Thoracic aorta (tissue), 2 donors: ENCODE data around the gene PSEN1. TPM values are rescaled to one million over a fixed set of nuclear protein-coding genes. Genes with fewer than 3 reads are reported as not detected.
"Not testable (repeated sequence)": the region's sequence is repeated elsewhere in the genome, so short reads cannot be mapped to it uniquely, and the experiment has no call there.

Experiments
- ATAC-seq: fragments of 150-250 bp; one replicate; pipeline ENCODE4 v1.8.0; 2017; ENCODE audit warnings: low read depth; ENCODE audit not compliant: insufficient number of reproducible peaks, low FRiP score
- DNase-seq: peaks from one replicate; pipeline ENCODE4 v3.0.0-alpha.2; 2020; ENCODE audit warnings: low spot score
- H3K27ac ChIP-seq, 2 donors: fragments of 200-600 bp; sonication (generic); 1 replicate in 1 of 2; 2 replicates in 1 of 2; pipeline ENCODE4 v1.5.1; 2016; ENCODE audit warnings: mild to moderate bottlenecking in 2 of 2, moderate library complexity in 2 of 2
- H3K27me3 ChIP-seq: fragments of 200-600 bp; sonication (generic); replicated peaks from 2 replicates; pipeline ENCODE4 v1.6.0; 2016; ENCODE audit warnings: mild to moderate bottlenecking; ENCODE audit not compliant: insufficient read depth
- H3K36me3 ChIP-seq: fragments of 200-600 bp; sonication (generic); one replicate; pipeline ENCODE4 v1.5.1; 2016
- H3K4me1 ChIP-seq, 2 donors: fragments of 200-600 bp; sonication (generic); 1 replicate in 1 of 2; 2 replicates in 1 of 2; pipeline versions ENCODE4 v1.5.1 to v1.6.0; 2016; ENCODE audit warnings: low read depth in 2 of 2, mild to moderate bottlenecking in 1 of 2; ENCODE audit not compliant: control insufficient read depth in 1 of 2
- H3K4me3 ChIP-seq: fragments of 200-600 bp; sonication (generic); 2 replicates; pipeline ENCODE4 v1.5.1; 2016; ENCODE audit warnings: mild to moderate bottlenecking
- H3K9me3 ChIP-seq: fragments of 200-600 bp; sonication (generic); 2 replicates; pipeline ENCODE4 v1.5.1; 2016
- total RNA-seq, 2 donors: library from RNA; depleted of rRNA; stranded (reverse); fragments of >200 nt; gene quantifications; one replicate each; pipeline versions ENCODE4 v1.1.0 to v1.2.3, GENCODE V29; 2016
- TF ChIP-seq, protein P1 (sequence below): fragments of 200-600 bp; sonication (generic); IDR thresholded peaks from one replicate; pipeline ENCODE4 v1.5.1; 2019; ENCODE audit warnings: antibody characterized with exemption

PSEN1 gene
- total RNA-seq, 2 donors from 2014 or later: 35.3 to 47.5 TPM

DNA sequence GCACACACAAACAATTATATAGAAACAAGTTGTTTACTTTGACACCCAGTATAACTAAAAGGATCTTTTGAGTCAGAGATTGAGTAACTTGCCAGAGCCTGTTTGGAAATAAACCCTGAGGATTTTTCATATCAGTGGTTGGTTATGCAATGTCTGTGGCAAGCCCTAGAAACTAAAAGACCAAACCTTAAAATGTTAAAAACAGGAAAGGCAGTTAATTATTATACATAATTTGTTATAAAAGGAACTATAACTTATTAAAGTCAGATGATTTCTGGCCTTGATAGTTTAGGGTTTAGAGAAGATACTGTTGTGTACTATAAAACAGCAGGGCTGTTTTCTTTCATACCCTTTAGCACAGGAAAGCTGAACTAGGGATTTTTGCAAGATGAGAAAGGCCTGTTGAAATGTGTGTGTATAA, 44.1 kb downstream of the PSEN1 start:
- H3K27me3 ChIP-seq: no peaks in the 10 kb centered on the region
- H3K4me3 ChIP-seq: no peak overlapping the region
- ATAC-seq: peak; percentile 43
- H3K9me3 ChIP-seq: no peaks in the 10 kb centered on the region
- H3K36me3 ChIP-seq: peaks cover 6% of the 10 kb centered on the region
- no peaks in the 10 kb centered on the region for H3K4me1 ChIP-seq
- TF ChIP-seq, protein P1, sequence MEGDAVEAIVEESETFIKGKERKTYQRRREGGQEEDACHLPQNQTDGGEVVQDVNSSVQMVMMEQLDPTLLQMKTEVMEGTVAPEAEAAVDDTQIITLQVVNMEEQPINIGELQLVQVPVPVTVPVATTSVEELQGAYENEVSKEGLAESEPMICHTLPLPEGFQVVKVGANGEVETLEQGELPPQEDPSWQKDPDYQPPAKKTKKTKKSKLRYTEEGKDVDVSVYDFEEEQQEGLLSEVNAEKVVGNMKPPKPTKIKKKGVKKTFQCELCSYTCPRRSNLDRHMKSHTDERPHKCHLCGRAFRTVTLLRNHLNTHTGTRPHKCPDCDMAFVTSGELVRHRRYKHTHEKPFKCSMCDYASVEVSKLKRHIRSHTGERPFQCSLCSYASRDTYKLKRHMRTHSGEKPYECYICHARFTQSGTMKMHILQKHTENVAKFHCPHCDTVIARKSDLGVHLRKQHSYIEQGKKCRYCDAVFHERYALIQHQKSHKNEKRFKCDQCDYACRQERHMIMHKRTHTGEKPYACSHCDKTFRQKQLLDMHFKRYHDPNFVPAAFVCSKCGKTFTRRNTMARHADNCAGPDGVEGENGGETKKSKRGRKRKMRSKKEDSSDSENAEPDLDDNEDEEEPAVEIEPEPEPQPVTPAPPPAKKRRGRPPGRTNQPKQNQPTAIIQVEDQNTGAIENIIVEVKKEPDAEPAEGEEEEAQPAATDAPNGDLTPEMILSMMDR: no peak
- peak overlapping the region in 1 of 2 donors; percentile 11 for H3K27ac ChIP-seq
- no peak for DNase-seq

DNA sequence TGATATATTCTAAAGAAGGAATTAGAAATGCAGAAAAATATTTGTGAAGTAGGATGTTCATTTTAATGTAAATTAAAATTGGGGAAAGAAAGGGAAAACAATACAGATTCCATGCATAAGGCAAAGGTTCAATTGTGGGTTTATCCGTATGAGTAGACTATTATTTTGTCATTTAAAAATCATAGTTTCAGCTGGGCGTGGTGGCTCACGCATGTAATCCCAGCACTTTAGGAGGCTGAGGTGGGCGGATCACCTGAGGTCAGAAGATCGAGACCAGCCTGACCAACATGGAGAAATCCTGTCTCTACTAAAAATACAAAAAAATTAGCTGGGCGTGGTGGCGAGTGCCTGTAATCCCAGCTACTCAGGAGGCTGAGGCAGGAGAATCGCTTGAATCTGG, 44.7 kb downstream of the PSEN1 start:
- not testable (repeated sequence) for H3K27me3 ChIP-seq, DNase-seq, H3K4me1 ChIP-seq, H3K36me3 ChIP-seq, H3K27ac ChIP-seq, H3K9me3 ChIP-seq, ATAC-seq, H3K4me3 ChIP-seq

DNA sequence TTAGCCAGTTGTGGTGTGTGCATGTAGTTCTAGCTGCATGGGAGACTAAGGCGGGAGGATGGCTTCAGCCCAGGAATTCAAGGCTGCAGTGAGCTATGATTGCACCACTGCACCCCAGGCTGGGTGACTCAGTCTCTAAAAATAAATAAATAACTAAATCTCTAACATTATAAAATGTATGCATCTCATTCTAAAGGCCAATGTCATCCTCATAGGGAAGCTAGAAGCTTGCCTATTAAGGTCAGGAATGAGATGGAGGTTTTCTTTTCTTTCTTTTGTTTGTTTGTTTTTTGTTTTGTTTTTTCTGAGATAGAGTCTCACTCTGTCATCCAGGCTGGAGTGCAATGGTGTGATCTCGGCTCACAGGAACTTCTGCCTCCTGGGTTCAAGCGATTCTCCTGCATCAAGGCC, 52.2 kb downstream of the PSEN1 start:
- no peak for DNase-seq
- H3K9me3 ChIP-seq: no peaks in the 10 kb centered on the region
- ATAC-seq: no peak
- H3K27me3 ChIP-seq: no peaks in the 10 kb centered on the region
- H3K27ac ChIP-seq: no peak overlapping the region
- no peak overlapping the region for H3K4me3 ChIP-seq
- no peaks in the 10 kb centered on the region for H3K4me1 ChIP-seq
- TF ChIP-seq, protein P1: no peak
- H3K36me3 ChIP-seq: peaks cover 27% of the 10 kb centered on the region

DNA sequence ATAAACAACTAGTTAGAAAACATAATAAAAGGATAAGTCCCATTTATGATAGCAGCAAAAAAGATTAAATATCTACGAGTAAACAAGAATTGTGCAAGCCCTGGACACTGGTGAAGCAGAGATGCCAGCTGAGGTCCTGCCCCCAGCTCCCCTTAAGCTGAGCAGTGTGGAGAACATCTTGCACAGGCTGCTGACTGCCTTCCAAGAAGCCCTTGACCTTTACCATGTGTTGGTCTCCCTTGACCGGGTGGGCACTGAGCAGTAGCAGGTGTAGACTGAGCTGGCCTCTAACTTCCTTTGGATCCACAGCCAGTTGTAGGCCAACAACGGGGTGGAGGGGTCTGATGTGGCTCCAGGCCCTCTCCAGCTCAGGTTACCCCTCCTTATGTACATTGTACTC, 53.3 kb downstream of the PSEN1 start:
- TF ChIP-seq, protein P1: no peak
- Histone ChIP-seq H3K27me3 (no peaks in the 10 kb centered on the region), H3K4me3 (no peak overlapping the region), H3K27ac (no peak overlapping the region), H3K36me3 (peaks cover 35% of the 10 kb centered on the region), H3K4me1 (no peaks in the 10 kb centered on the region), H3K9me3 (no peaks in the 10 kb centered on the region)
- DNase-seq (no peak), ATAC-seq (no peak)

DNA sequence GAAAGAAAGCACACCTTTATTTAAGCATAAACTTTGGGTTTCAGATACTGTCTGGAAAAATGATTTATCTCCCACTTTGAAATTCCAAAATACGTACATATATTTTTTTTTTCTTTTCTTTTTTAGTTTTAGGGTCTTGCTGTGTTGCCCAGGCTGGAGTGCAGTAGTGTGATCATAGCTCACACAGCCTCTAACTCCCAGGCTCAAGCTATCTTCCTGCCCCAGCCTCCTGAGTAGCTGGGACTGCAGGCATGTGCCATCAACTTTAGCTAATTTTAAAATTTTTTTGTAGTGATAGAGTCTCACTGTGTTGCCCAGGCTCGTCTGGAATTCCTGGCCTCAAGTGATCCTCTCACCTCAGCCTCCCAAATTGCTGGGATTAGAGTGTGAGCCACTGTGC, 55.1 kb downstream of the PSEN1 start:
- DNase-seq (no peak), ATAC-seq (no peak)
- H3K27ac ChIP-seq: no peak overlapping the region
- no peak overlapping the region for H3K4me3 ChIP-seq
- H3K36me3 ChIP-seq: peaks cover 44% of the 10 kb centered on the region
- H3K27me3 ChIP-seq: no peaks in the 10 kb centered on the region
- no peaks in the 10 kb centered on the region for H3K4me1 ChIP-seq
- H3K9me3 ChIP-seq: no peaks in the 10 kb centered on the region
- TF ChIP-seq, protein P1: no peak

DNA sequence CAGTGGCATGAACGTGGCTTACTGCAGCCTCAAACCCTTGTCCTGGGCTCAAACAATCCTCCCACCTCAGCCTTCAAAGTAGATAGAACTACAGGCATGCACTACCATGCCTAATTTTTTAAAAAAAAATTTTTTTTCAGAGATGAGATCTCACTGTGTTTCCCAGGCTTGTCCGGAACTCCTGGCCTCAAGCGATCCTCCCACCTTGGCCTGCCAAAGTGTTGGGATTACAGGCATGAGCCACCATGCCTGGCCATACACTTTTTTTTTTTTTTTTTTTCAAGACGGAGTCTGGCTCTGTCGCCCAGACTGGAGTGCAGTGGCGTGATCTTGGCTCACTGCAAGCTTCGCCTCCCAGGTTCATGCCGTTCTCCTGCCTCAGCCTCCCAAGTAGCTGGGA, 58.0 kb downstream of the PSEN1 start:
- not testable (repeated sequence) for H3K4me3 ChIP-seq, DNase-seq, H3K9me3 ChIP-seq, H3K4me1 ChIP-seq, H3K27ac ChIP-seq, ATAC-seq, H3K27me3 ChIP-seq
- H3K36me3 ChIP-seq: peaks cover 37% of the 10 kb centered on the region
